Measurements from ENCODE around the gene RAX2.
"Not testable (repeated sequence)": the region's sequence is repeated elsewhere in the genome, so short reads cannot be mapped to it uniquely, and the experiment has no call there.

RAX2 gene

GRCh38 chr19:3757705-3758104 lies 14.3 kb downstream of the RAX2 start:
- not testable (repeated sequence) for DNase-seq

GRCh38 chr19:3753631-3754410 lies 18.2 kb downstream of the RAX2 start:
- no peak for DNase-seq

- no peak for DNase-seq
Measured at GRCh38 chr19:3752492-3752891, 19.5 kb downstream of the RAX2 start.

GRCh38 chr19:3751236-3751635 lies 20.8 kb downstream of the RAX2 start:
- no peak for DNase-seq

- DNase-seq: no peak
Measured at GRCh38 chr19:3750211-3750610, 21.8 kb downstream of the RAX2 start.

- DNase-seq: no peak
Measured at GRCh38 chr19:3748965-3749364, 23.1 kb downstream of the RAX2 start.

GRCh38 chr19:3746371-3747056 lies 25.5 kb downstream of the RAX2 start:
- no peak for DNase-seq

- DNase-seq: no peak
Measured at GRCh38 chr19:3745363-3746045, 26.5 kb downstream of the RAX2 start.

- DNase-seq: no peak
Measured at GRCh38 chr19:3743486-3743885, 28.5 kb downstream of the RAX2 start.

GRCh38 chr19:3740431-3740830 lies 31.6 kb downstream of the RAX2 start:
- DNase-seq: no peak

GRCh38 chr19:3738477-3739220 lies 33.4 kb downstream of the RAX2 start:
- no peak for DNase-seq

GRCh38 chr19:3737487-3738205 lies 34.4 kb downstream of the RAX2 start:
- DNase-seq: no peak

GRCh38 chr19:3736106-3736724 lies 35.8 kb downstream of the RAX2 start:
- DNase-seq: no peak

GRCh38 chr19:3734310-3734600 lies 37.8 kb downstream of the RAX2 start:
- no peak for DNase-seq

GRCh38 chr19:3733549-3734309 lies 38.3 kb downstream of the RAX2 start:
- DNase-seq: no peak

- no peak for DNase-seq
Measured at GRCh38 chr19:3732108-3732507, 39.9 kb downstream of the RAX2 start.

- no peak for DNase-seq
Measured at GRCh38 chr19:3730457-3730958, 41.5 kb downstream of the RAX2 start.

GRCh38 chr19:3725640-3726310 lies 46.3 kb downstream of the RAX2 start:
- DNase-seq: no peak

GRCh38 chr19:3725121-3725520 lies 46.9 kb downstream of the RAX2 start:
- no peak for DNase-seq

GRCh38 chr19:3723883-3724282 lies 48.1 kb downstream of the RAX2 start:
- DNase-seq: no peak

- no peak for DNase-seq
Measured at GRCh38 chr19:3723110-3723488, 48.9 kb downstream of the RAX2 start.

Data from GDM1 (cell line).